Fibroblast of lung (primary cell): Measurements from ENCODE around the gene FRMD4A. TPM values are rescaled to one million over a fixed set of nuclear protein-coding genes. Genes with fewer than 3 reads are reported as not detected.

Source experiments
- DNase-seq, 2 donors: peaks; one replicate each; pipeline versions ENCODE4 v3.0.0 to v3.0.0-alpha.2; 2010; ENCODE audit warnings: low read depth in 2 of 2
- H2AFZ ChIP-seq: 2 replicates; pipeline ENCODE4 v1.5.1; 2012; ENCODE audit warnings: low read length, control low read depth, inconsistent platforms
- H3K27ac ChIP-seq: 2 replicates; pipeline ENCODE4 v1.5.1; 2011; ENCODE audit warnings: low read length, control low read depth; ENCODE audit not compliant: insufficient read depth
- H3K27me3 ChIP-seq: 2 replicates; pipeline ENCODE4 v1.5.1; 2011; ENCODE audit warnings: mild to moderate bottlenecking, low read length; ENCODE audit not compliant: control insufficient read depth, insufficient read depth
- H3K36me3 ChIP-seq: 2 replicates; pipeline ENCODE4 v1.5.1; 2011; ENCODE audit warnings: low read length; ENCODE audit not compliant: control insufficient read depth, insufficient read depth
- H3K4me1 ChIP-seq: 2 replicates; pipeline ENCODE4 v1.5.1; 2011; ENCODE audit warnings: low read length; ENCODE audit not compliant: control insufficient read depth, insufficient read depth; ENCODE audit errors: extremely low read depth
- H3K4me2 ChIP-seq: 2 replicates; pipeline ENCODE4 v1.5.1; 2011; ENCODE audit warnings: low read length, control low read depth; ENCODE audit not compliant: insufficient read depth; ENCODE audit errors: extremely low read depth
- H3K4me3 ChIP-seq, 4 experiments: fragments of 200-600 bp in 1 of 4; sonication (generic) in 1 of 4; replicated peaks in 1 of 4; 2 replicates each; pipeline ENCODE4 v1.5.1; 2011 to 2016; ENCODE audit warnings: low read length in 4 of 4, low read depth in 3 of 4, mild to moderate bottlenecking in 3 of 4, control low read depth in 2 of 4, inconsistent platforms in 1 of 4, mixed read lengths in 1 of 4; ENCODE audit not compliant: insufficient read depth in 1 of 4; ENCODE audit errors: control extremely low read depth in 1 of 4
- H3K79me2 ChIP-seq: 2 replicates; pipeline ENCODE4 v1.5.1; 2012; ENCODE audit warnings: mild to moderate bottlenecking, low read length, inconsistent platforms; ENCODE audit not compliant: control insufficient read depth, insufficient read depth
- H3K9ac ChIP-seq: 2 replicates; pipeline ENCODE4 v1.5.1; 2011; ENCODE audit warnings: mild to moderate bottlenecking, low read length, control low read depth; ENCODE audit not compliant: insufficient read depth
- H3K9me3 ChIP-seq: 2 replicates; pipeline ENCODE4 v1.5.1; 2012; ENCODE audit warnings: low read depth, low read length; ENCODE audit not compliant: control insufficient read depth, insufficient read depth
- H4K20me1 ChIP-seq: 2 replicates; pipeline ENCODE4 v1.5.1; 2011; ENCODE audit warnings: low read length; ENCODE audit not compliant: control insufficient read depth, insufficient read depth; ENCODE audit errors: extremely low read depth
- CTCF ChIP-seq, 2 donors: IDR thresholded peaks in 1 of 2; conservative IDR thresholded peaks in 1 of 2; 1 replicate in 1 of 2; 2 replicates in 1 of 2; pipeline ENCODE4 v1.5.1; 2011 to 2012; ENCODE audit warnings: low read length in 2 of 2, control low read depth in 1 of 2, inconsistent platforms in 1 of 2, low read depth in 1 of 2, mild to moderate bottlenecking in 1 of 2
- EZH2 ChIP-seq: IDR thresholded peaks from 2 replicates; pipeline ENCODE4 v1.5.1; 2012; ENCODE audit warnings: low read length, control low read depth, mild to moderate bottlenecking; ENCODE audit errors: missing control alignments
- polyA plus RNA-seq, 2 donors: library from polyadenylated mRNA; depleted of rRNA in 1 of 2; stranded (reverse) in 1 of 2; unstranded in 1 of 2; fragments of >200 nt; gene quantifications; 2 replicates each; pipeline ENCODE4 v1.2.1, GENCODE V29; 2011 to 2012; ENCODE audit warnings: missing spikeins in 1 of 2
- total RNA-seq: library from RNA; depleted of rRNA; stranded (reverse); fragments of >200 nt; gene quantifications from 2 replicates; pipeline ENCODE4 v1.2.1, GENCODE V29; 2014

The FRMD4A gene
- total and polyA plus RNA-seq, 2 donors (not counting 1 experiment from before 2014, with no cell fraction given) = 26.9 to 63.6 TPM

- no peak overlapping the region for H2AFZ ChIP-seq
- H3K9ac ChIP-seq = no peak overlapping the region
- H3K4me3 ChIP-seq = no peak overlapping the region
- no peaks in the 10 kb centered on the region for H4K20me1 ChIP-seq
- no peaks in the 10 kb centered on the region for H3K9me3 ChIP-seq
- TF ChIP-seq CTCF (conservative IDR thresholded peaks at IDR 0.05 in 1 of 2, IDR thresholded peaks at IDR 0.05 in 1 of 2; ENCODE audit: low read depth in 1 of 2, low read length in 2 of 2) (no peak), EZH2 (no peak)
- H3K4me2 ChIP-seq = no peak overlapping the region
- DNase-seq = no peak
- peaks cover 35% of the 10 kb centered on the region for H3K36me3 ChIP-seq
- peaks cover 13% of the 10 kb centered on the region for H3K79me2 ChIP-seq
- peaks cover 6% of the 10 kb centered on the region for H3K4me1 ChIP-seq
- H3K27ac ChIP-seq = no peak overlapping the region
- no peaks in the 10 kb centered on the region for H3K27me3 ChIP-seq
Measured at GRCh38 chr10:13695588-13695987, 635.1 kb downstream of the FRMD4A start.

- TF ChIP-seq CTCF (conservative IDR thresholded peaks at IDR 0.05 in 1 of 2, IDR thresholded peaks at IDR 0.05 in 1 of 2; ENCODE audit: low read depth in 1 of 2, low read length in 2 of 2) (no peak), EZH2 (no peak)
- H3K9ac ChIP-seq = no peak overlapping the region
- H3K9me3 ChIP-seq = no peaks in the 10 kb centered on the region
- H3K79me2 ChIP-seq = peaks cover 5% of the 10 kb centered on the region
- no peak overlapping the region for H3K4me2 ChIP-seq
- no peak overlapping the region for H3K4me3 ChIP-seq
- H3K4me1 ChIP-seq = peaks cover 4% of the 10 kb centered on the region
- no peak for DNase-seq
- no peaks in the 10 kb centered on the region for H3K27me3 ChIP-seq
- H3K36me3 ChIP-seq = peaks cover 33% of the 10 kb centered on the region
- H4K20me1 ChIP-seq = no peaks in the 10 kb centered on the region
- no peak overlapping the region for H2AFZ ChIP-seq
- no peak overlapping the region for H3K27ac ChIP-seq
Measured at GRCh38 chr10:13693783-13694700, 636.7 kb downstream of the FRMD4A start.

- H3K27ac ChIP-seq = no peak overlapping the region
- TF ChIP-seq EZH2 (no peak), CTCF (conservative IDR thresholded peaks at IDR 0.05 in 1 of 2, IDR thresholded peaks at IDR 0.05 in 1 of 2; ENCODE audit: low read depth in 1 of 2, low read length in 2 of 2) (no peak)
- peaks cover 5% of the 10 kb centered on the region for H3K79me2 ChIP-seq
- H3K36me3 ChIP-seq = peaks cover 18% of the 10 kb centered on the region
- no peaks in the 10 kb centered on the region for H3K9me3 ChIP-seq
- H2AFZ ChIP-seq = no peak overlapping the region
- H3K4me3 ChIP-seq = no peak overlapping the region
- H3K9ac ChIP-seq = no peak overlapping the region
- peaks cover 9% of the 10 kb centered on the region for H3K4me1 ChIP-seq
- H3K27me3 ChIP-seq = no peaks in the 10 kb centered on the region
- DNase-seq = no peak
- no peak overlapping the region for H3K4me2 ChIP-seq
- H4K20me1 ChIP-seq = no peaks in the 10 kb centered on the region
Measured at GRCh38 chr10:13690281-13690825, 640.4 kb downstream of the FRMD4A start.
